HG03139 (cell line): ENCODE data around the gene NPBWR2.

ENCODE experiments used
- ATAC-seq: cut with Tn5 transposase; IDR thresholded peaks from one replicate; pipeline ENCODE4 v1.9.1; 2021; ENCODE audit not compliant: unreplicated experiment

NPBWR2 gene

GRCh38 chr20:64106981-64107735, at the start of gene NPBWR2:
NPBWR2 (minus strand) TSS chr20:64107565; CDS start chr20:64106831, 734 bp downstream.
- ATAC-seq: no peak

GRCh38 chr20:64156136-64156885, 48.9 kb upstream of the NPBWR2 start:
- no peak for ATAC-seq

- ATAC-seq: no peak
Measured at GRCh38 chr20:64155258-64156135, 48.1 kb upstream of the NPBWR2 start.

GRCh38 chr20:64154590-64155257, 47.4 kb upstream of the NPBWR2 start:
- ATAC-seq: no peak

GRCh38 chr20:64153861-64154589, 46.7 kb upstream of the NPBWR2 start:
- no peak for ATAC-seq

GRCh38 chr20:64153410-64153809, 46.0 kb upstream of the NPBWR2 start:
- ATAC-seq: no peak

- ATAC-seq: no peak
Measured at GRCh38 chr20:64152906-64153305, 45.5 kb upstream of the NPBWR2 start.

- ATAC-seq: no peak
Measured at GRCh38 chr20:64151633-64152530, 44.5 kb upstream of the NPBWR2 start.

GRCh38 chr20:64150756-64151632, 43.6 kb upstream of the NPBWR2 start:
- ATAC-seq: no peak

GRCh38 chr20:64149809-64150560, 42.6 kb upstream of the NPBWR2 start:
- no peak for ATAC-seq

- ATAC-seq: no peak
Measured at GRCh38 chr20:64149141-64149540, 41.8 kb upstream of the NPBWR2 start.

- no peak for ATAC-seq
Measured at GRCh38 chr20:64148581-64148980, 41.2 kb upstream of the NPBWR2 start.

GRCh38 chr20:64146936-64147477, 39.6 kb upstream of the NPBWR2 start:
- ATAC-seq: no peak

GRCh38 chr20:64146301-64146935, 39.1 kb upstream of the NPBWR2 start:
- ATAC-seq: no peak

GRCh38 chr20:64145458-64146300, 38.3 kb upstream of the NPBWR2 start:
- ATAC-seq: no peak
